D341Med (cell line): ENCODE measurements around the gene MUC12.
"Not testable (repeated sequence)": the region's sequence is repeated elsewhere in the genome, so short reads cannot be mapped to it uniquely, and the experiment has no call there.

Source experiments
- DNase-seq: peaks from one replicate; pipeline ENCODE4 v3.0.0; 2012; ENCODE audit warnings: low spot score

MUC12 gene

GRCh38 chr7:101060992-101061391 is 91.6 kb downstream of the MUC12 start:
- no peak for DNase-seq

GRCh38 chr7:101064176-101064550 is 94.8 kb downstream of the MUC12 start:
- not testable (repeated sequence) for DNase-seq

- DNase-seq, result not testable (repeated sequence)
Observed at GRCh38 chr7:101065162-101065561, 95.8 kb downstream of the MUC12 start.

- peak; percentile 73 for DNase-seq
Observed at GRCh38 chr7:101066141-101066832, 96.9 kb downstream of the MUC12 start.

- no peak for DNase-seq
Observed at GRCh38 chr7:101066833-101067177, 97.4 kb downstream of the MUC12 start.

- no peak for DNase-seq
Observed at GRCh38 chr7:101068401-101068800, 99.0 kb downstream of the MUC12 start.
